Prostate gland (tissue), 2 donors: ENCODE data around the gene C1QA.

Source experiments
- CTCF ChIP-seq, 4 experiments: fragments of 200-600 bp in 2 of 4; fragments of 450-650 bp in 2 of 4; sonication (generic) in 2 of 4; IDR thresholded peaks; 1 replicate in 3 of 4; 2 replicates in 1 of 4; pipeline ENCODE4 v1.5.1; 2016 to 2019; ENCODE audit warnings: antibody characterized with exemption in 4 of 4, mild to moderate bottlenecking in 2 of 4, moderate library complexity in 2 of 4
- POLR2A ChIP-seq: fragments of 450-650 bp; IDR thresholded peaks from one replicate; pipeline ENCODE4 v1.6.1; 2016; ENCODE audit warnings: antibody characterized with exemption, mild to moderate bottlenecking

DNA sequence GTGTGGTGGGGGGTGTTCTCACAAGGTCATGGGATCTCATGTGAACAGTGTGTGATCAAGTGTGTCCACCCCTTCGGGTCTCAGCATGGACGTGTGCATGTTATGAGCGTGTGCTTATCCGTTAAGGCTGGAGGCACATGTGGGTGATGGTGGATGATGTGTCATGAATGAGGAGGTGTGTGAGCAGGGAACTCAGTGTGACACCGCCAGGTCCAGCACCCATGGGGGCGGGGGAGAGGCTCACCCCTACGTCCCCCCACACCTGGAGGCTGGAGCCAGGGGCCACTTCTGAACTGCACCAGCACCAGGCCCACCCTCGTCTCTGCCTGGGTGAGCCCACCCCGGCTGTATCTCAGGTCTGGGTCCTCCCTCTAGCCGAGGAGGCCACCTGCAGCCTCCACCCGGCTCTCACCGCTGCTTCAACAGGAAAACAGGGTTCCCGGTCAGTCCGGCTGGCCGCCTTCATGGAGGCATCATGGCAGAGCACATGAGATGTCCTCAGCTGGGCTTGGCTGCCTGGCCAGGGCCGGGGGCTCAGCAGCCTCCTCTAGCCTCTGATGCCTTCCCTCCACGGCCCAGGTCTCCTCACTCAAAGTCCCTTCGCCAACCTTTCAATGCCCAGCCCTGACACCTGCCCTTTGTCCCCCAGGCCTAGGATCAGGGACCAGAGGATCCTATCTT lies 34.2 kb upstream of the C1QA start:
- TF ChIP-seq CTCF (IDR thresholded peaks at IDR 0.05) (no peak), POLR2A (no peak)
